Measurements from ENCODE around the gene HSP90B1.

GRCh38 chr12:103908246-103908541 lies 22.0 kb upstream of the HSP90B1 start:
- TF ChIP-seq POLR2A (IDR thresholded peaks at IDR 0.05) (no peak), CTCF (IDR thresholded peaks at IDR 0.05) (no peak)

Measured in uterus (tissue), 2 donors.